Measurements from ENCODE around the gene CIROP.

- TF ChIP-seq EZH2 (IDR thresholded peaks at IDR 0.05; ENCODE audit: borderline replicate concordance, insufficient read depth, low read depth, low read length, poor library complexity, severe bottlenecking) (no peak), CTCF (IDR thresholded peaks at IDR 0.05) (no peak)
These were observed 24.3 kb downstream of the CIROP start for GRCh38 chr14:23080474-23080873.
